Activated naive CD8-positive, alpha-beta T cell treated with anti-CD3 and anti-CD28 coated beads, Interleukin-2, amount 10 ng/mL, durations not matched to agents 7 days and 5 days (primary cell): ENCODE results near the gene PUS3. TPM values are rescaled to one million over a fixed set of nuclear protein-coding genes. Genes with fewer than 3 reads are reported as not detected.
"Not testable (repeated sequence)": the region's sequence is repeated elsewhere in the genome, so short reads cannot be mapped to it uniquely, and the experiment has no call there.

Source experiments
- ATAC-seq: fragments of 150-1000 bp; cut with Tn5 transposase; one replicate; pipeline ENCODE4 v1.10.0; 2021; ENCODE audit warnings: low read depth, moderate library complexity
- POLR2A ChIA-PET: fragments of 350-600 bp; sonication (Branson Sonifier 250); formaldehyde crosslinking; loops from one replicate; lab custom pipeline; 2021; ENCODE audit warnings: antibody characterized with exemption; lab: Charles Lee
- DNase-seq: peaks from one replicate; pipeline ENCODE4 v3.0.0; 2021
- H3K27ac Mint-ChIP-seq: one replicate; pipeline ENCODE4 v1.8.0; 2022; ENCODE audit warnings: mild to moderate bottlenecking, mixed read lengths
- H3K27me3 Mint-ChIP-seq: one replicate; pipeline ENCODE4 v1.8.0; 2022; ENCODE audit warnings: mild to moderate bottlenecking, moderate library complexity, mixed read lengths
- H3K36me3 Mint-ChIP-seq: one replicate; pipeline ENCODE4 v1.8.0; 2021; ENCODE audit warnings: mild to moderate bottlenecking, mixed read lengths
- H3K4me1 Mint-ChIP-seq: one replicate; pipeline ENCODE4 v1.8.0; 2021; ENCODE audit warnings: mixed read lengths
- H3K4me3 Mint-ChIP-seq: one replicate; pipeline ENCODE4 v1.8.0; 2022; ENCODE audit warnings: mild to moderate bottlenecking, moderate library complexity, mixed read lengths
- H3K9me3 Mint-ChIP-seq: one replicate; pipeline ENCODE4 v1.8.0; 2021; ENCODE audit warnings: mixed read lengths
- total RNA-seq, 2 experiments: library from RNA; stranded (reverse); gene quantifications; one replicate each; pipeline ENCODE4 v1.2.3, GENCODE V29; 2021

PUS3 gene
- total RNA-seq, 2 experiments from 2014 or later = 10.1 to 10.9 TPM

- H3K4me3 Mint-ChIP-seq, DNase-seq, POLR2A ChIA-PET, ATAC-seq, H3K36me3 Mint-ChIP-seq, H3K27ac Mint-ChIP-seq, H3K4me1 Mint-ChIP-seq: not testable (repeated sequence)
- Mint-ChIP-seq H3K9me3 (peaks cover 11% of the 10 kb centered on the region), H3K27me3 (peaks cover 26% of the 10 kb centered on the region)
These were observed 45.3 kb downstream of the PUS3 start for GRCh38 chr11:125857670-125858069.

GRCh38 chr11:125846188-125846587 lies 56.8 kb downstream of the PUS3 start:
- POLR2A ChIA-PET = no interaction called here
- Mint-ChIP-seq H3K36me3 (no peaks in the 10 kb centered on the region), H3K4me1 (no peaks in the 10 kb centered on the region), H3K27ac (no peak overlapping the region), H3K9me3 (peaks cover 16% of the 10 kb centered on the region), H3K27me3 (peaks cover 2% of the 10 kb centered on the region), H3K4me3 (no peak overlapping the region)
- no peak for DNase-seq
- no peak for ATAC-seq

Other genes starting within 250 kb of the PUS3 start
- not detected for gene ACRV1, start 222.4 kb downstream of the PUS3 start, total RNA-seq
- not detected for gene PATE1, start 156.9 kb downstream of the PUS3 start, total RNA-seq
- gene PATE2, start 124.4 kb downstream of the PUS3 start, total RNA-seq = not detected
- gene PATE3, start 115.1 kb downstream of the PUS3 start, total RNA-seq = not detected
- not detected for gene PATE4, start 69.9 kb downstream of the PUS3 start, total RNA-seq
- gene HYLS1, start 15.5 kb downstream of the PUS3 start, total RNA-seq = 10 to 100 TPM in 1 of 2 experiments, 1 to 10 TPM in 1; 9.6 to 10.4 TPM
- gene DDX25, start 1.3 kb upstream of the PUS3 start, total RNA-seq = not detected
- gene VSIG10L2, start 42.8 kb upstream of the PUS3 start, total RNA-seq = not detected
- 1 to 10 TPM; 3.4 to 3.9 TPM for gene CDON, start 159.7 kb upstream of the PUS3 start, total RNA-seq